Muscle of leg (tissue), 11 donors: ENCODE results near the gene C2orf49. TPM values are rescaled to one million over a fixed set of nuclear protein-coding genes. Genes with fewer than 3 reads are reported as not detected.

Experiments used
- DNase-seq: peaks from one replicate; pipeline ENCODE4 v3.0.0; 2013
- H3K27ac ChIP-seq: one replicate; pipeline ENCODE4 v1.5.1; 2013; ENCODE audit warnings: mild to moderate bottlenecking, low read length, control low read depth
- H3K27me3 ChIP-seq: one replicate; pipeline ENCODE4 v1.6.1; 2013; ENCODE audit warnings: low read length; ENCODE audit not compliant: control insufficient read depth, insufficient read depth
- H3K36me3 ChIP-seq: one replicate; pipeline ENCODE4 v1.6.1; 2013; ENCODE audit warnings: low read length; ENCODE audit not compliant: control insufficient read depth, insufficient read depth
- H3K4me1 ChIP-seq: one replicate; pipeline ENCODE4 v1.6.1; 2013; ENCODE audit warnings: low read length; ENCODE audit not compliant: control insufficient read depth, insufficient read depth
- H3K4me3 ChIP-seq: one replicate; pipeline ENCODE4 v1.5.1; 2013; ENCODE audit warnings: low read length, control low read depth
- H3K9me3 ChIP-seq: replicated peaks from 2 replicates; pipeline ENCODE4 v1.6.1; 2013; ENCODE audit warnings: low read depth, low read length; ENCODE audit not compliant: control insufficient read depth
- WGBS: methylation state at CpG from one replicate; pipeline ENCODE4 v1.1.5; 2013; ENCODE audit warnings: missing lambda C conversion rate; ENCODE audit not compliant: insufficient coverage; 5-methylcytosine and 5-hydroxymethylcytosine counted together
- polyA plus RNA-seq, 8 donors: library from polyadenylated mRNA; unstranded; fragments of 120-200 nt; gene quantifications; one replicate each; pipeline versions ENCODE4 v1.2.1 to v1.2.3, GENCODE V29; 2013; ENCODE audit warnings: inconsistent platforms in 1 of 8, low replicate concordance in 1 of 8; ENCODE audit not compliant: insufficient read length in 8 of 8, insufficient read depth in 1 of 8
- total RNA-seq: library from RNA; stranded (reverse); fragments of 120-200 nt; gene quantifications from one replicate; pipeline ENCODE4 v1.2.4, GENCODE V29; 2013

Gene C2orf49
- total and polyA plus RNA-seq, 9 donors: 11.9 to 19.0 (median 14.9) TPM

DNA sequence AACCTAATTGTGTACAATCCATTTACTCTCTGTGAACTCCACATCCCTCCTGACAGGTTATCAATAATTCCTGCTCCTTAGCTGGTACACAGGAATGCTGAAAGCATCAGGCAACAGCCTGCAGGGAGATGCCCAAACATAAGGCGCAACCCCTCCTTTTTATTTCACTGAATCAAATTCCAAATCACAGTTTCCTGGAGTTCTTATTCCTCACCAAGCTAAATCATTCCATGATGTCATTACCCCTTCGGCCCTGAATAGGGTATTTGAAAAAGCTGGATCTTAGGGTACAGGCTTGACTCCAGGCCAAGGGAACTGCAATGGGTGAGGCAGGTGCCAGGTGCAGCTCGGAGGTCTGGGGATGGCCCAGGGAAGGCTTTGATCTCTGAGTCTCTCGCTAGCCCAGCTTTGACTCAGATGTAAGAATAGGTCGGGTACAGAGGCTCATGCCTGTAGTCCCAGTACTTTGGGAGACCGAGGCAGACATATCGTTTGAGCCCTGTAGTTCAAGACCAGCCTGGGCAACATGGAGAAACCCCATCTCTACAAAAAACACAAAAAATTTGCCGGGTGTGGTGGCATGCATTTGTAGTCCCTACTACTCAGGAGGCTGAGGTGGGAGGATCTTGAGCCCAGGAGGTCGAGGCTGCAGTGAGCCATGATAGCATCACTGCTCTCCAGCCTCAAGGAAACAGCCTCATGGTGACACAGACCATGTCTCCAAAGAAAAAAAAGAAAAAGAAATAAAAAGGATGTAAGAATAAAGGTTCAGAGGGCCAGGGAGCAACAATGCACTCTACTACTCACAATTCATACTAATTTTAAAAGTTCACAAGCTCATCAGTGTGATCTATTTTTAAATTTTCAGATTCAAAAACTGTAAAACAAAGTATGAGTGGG lies 54.7 kb downstream of the C2orf49 start:
- no peaks in the 10 kb centered on the region for H3K9me3 ChIP-seq
- WGBS: 86% methylated on average over 4 of the region's 9 CpGs
- H3K36me3 ChIP-seq: peaks cover 4% of the 10 kb centered on the region
- no peaks in the 10 kb centered on the region for H3K27me3 ChIP-seq
- H3K27ac ChIP-seq: no peak overlapping the region
- DNase-seq: no peak
- no peak overlapping the region for H3K4me3 ChIP-seq
- H3K4me1 ChIP-seq: peaks cover 27% of the 10 kb centered on the region

DNA sequence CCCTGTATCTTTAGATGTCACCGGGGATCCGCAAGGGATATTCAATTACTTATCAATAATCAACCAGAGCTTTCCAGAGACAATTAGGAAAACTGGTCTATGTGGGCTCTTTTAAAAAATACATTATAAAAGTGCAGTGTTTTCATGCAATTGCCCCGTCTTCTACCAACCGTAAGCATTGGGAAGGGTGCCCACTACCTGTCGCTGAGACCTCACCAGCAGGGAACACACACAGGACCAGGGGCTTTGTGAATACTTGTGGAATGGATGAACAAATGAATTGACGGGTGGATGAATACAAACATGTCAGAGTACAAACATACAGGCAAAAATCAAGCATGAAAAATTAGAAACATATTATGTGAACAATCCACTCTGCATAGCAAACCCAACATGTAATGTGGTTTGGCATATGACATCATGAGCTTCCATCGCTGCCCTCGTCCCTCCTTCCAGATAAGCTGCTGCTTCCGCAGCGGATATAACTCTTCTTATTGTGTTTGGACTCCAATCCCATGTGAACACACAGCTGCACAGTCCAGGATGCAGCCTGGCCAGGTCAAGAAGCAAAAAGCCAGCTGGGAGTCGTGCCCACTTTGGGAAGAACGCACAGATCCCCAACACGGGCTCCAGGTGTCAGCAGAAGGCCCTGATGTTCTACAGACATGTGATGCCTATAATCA lies 56.2 kb downstream of the C2orf49 start:
- H3K27ac ChIP-seq: no peak overlapping the region
- 56% methylated on average over 5 of the region's 13 CpGs for whole genome bisulfite sequencing

DNA sequence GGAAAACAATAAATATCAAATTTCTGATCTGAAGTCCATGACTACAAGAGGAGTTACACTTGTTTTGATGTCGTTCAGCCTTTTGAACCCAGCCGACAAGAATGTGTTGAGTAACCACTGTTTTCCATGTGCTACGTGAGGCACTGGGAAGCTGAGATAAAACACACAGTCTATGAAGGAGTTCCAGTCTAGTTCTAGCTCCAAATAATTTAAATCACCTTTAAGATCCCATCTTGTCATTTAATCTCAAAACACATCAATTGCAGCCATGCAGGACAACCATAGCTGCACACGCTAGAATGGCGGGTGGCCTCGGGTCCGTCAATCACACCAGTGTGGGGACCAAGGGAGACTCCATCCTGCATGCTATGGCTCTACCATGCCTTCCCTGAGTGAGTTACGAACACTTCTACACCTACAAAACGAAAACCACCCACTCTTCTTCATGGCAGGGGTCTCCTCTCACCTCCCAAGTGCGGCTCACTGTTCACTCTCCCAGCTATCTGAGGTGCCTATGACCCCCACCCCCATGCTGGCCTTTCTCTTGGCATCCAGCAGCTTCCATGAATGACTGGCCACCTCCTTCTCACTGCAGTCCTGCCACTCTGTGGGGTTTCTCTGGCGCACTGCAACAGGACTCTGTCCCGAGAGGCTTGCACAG lies 57.7 kb downstream of the C2orf49 start:
- H3K27me3 ChIP-seq: peaks cover 8% of the 10 kb centered on the region
- no peaks in the 10 kb centered on the region for H3K9me3 ChIP-seq
- WGBS: 87% methylated on average over 6 of the region's 12 CpGs
- no peak overlapping the region for H3K27ac ChIP-seq
- H3K4me3 ChIP-seq: no peak overlapping the region
- peaks cover 22% of the 10 kb centered on the region for H3K4me1 ChIP-seq
- no peak for DNase-seq
- H3K36me3 ChIP-seq: peaks cover 4% of the 10 kb centered on the region

More for the DNA sequence above, 56.2 kb downstream of the C2orf49 start:
- Histone ChIP-seq H3K27me3 (no peaks in the 10 kb centered on the region), H3K36me3 (peaks cover 4% of the 10 kb centered on the region), H3K9me3 (no peaks in the 10 kb centered on the region), H3K4me3 (no peak overlapping the region), H3K4me1 (peaks cover 24% of the 10 kb centered on the region)
- DNase-seq: peak; percentile 67

DNA sequence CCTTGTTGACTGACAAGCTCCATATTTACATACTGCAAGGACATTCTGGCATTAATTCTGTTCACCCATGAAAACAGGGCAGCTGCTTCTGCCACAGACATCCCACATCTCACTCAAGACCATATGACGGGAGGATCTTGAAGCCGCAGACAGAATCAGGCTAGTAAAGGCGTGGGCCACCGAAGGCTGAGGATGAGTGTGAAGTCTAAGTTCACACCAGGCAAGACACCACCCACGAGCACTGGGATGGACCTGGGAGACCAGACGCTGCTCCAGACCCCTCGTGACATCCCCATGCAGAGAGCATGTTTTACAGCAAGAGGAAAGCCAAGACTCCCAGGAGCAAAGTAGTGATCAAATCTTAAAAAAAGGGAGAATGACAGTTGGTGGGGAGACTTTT lies 58.4 kb downstream of the C2orf49 start:
- 89% methylated on average over 5 of the region's 7 CpGs for WGBS
- Histone ChIP-seq H3K9me3 (no peaks in the 10 kb centered on the region), H3K36me3 (peaks cover 4% of the 10 kb centered on the region), H3K4me1 (peaks cover 22% of the 10 kb centered on the region), H3K4me3 (no peak overlapping the region), H3K27ac (no peak overlapping the region), H3K27me3 (peaks cover 8% of the 10 kb centered on the region)
- no peak for DNase-seq

DNA sequence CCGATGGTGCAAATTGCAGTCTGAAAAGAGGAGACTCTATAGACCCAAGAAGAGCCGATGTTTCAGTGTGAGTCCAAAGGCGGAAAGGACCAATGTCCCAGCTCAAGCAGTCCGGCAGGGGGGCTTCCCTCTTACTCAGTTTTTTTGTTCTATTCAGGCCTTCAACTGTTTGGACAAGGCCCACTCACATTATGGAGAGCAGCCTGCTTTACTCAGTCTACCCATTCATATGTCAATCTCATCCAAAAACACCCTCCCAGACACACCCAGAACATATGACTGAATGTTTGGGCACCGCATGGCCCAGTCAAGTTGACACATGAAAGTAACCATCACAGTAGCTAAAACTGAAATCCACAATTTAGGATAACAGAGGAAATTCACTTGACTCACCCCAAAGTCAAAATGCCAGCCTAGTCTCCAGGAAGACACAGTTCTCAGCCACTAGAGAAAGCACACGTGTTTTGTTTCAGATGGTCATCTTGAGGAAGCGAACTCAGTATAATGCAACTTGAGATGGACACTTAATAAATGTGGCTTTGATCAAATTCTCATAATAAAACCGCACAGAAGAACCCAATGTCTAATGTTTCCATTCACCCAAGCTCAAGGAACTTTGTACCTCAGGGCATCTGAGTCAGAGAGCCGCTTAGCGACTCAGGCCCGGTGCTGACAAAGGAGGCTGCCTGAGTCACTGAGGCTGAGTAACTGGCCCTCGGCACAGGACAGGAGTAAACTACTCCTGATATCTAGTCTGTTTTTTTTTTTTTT lies 59.1 kb downstream of the C2orf49 start:
- Histone ChIP-seq H3K4me3 (no peak overlapping the region), H3K9me3 (no peaks in the 10 kb centered on the region), H3K27me3 (peaks cover 8% of the 10 kb centered on the region), H3K27ac (no peak overlapping the region), H3K4me1 (peaks cover 22% of the 10 kb centered on the region), H3K36me3 (peaks cover 4% of the 10 kb centered on the region)
- 98% methylated on average over 6 of the region's 12 CpGs for WGBS
- no peak for DNase-seq

DNA sequence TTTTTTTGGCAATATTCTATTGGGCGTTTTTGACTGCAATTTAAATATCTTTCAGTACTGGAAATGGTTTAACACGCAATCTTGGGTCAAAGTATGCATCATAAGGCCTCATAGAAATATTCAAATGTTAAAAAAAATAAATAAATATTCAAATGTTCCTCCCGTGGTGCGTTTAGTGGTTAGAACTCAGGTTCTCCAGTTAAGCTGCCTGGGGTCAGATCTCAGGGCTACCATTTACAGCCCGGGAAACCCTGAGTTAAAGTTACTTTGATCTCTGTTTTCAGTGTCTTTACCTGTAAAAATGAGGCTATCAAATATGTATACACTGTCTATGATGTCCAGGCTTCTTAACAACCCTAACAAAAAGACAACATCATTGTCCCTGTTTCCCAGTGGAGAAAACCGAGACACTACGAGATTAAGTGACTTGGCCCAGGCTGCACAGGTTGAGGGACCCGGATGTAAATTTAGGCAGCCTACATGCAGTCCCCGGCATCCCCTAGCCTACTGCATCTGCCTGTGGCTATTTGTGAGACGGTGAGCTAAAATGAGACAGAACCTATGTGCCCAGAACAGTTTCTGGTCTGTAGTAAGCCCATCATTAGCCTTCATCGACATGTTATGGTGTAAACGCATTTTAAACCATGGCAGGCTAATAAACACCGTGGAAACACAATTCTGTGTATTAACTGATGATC lies 59.8 kb downstream of the C2orf49 start:
- no peak overlapping the region for H3K27ac ChIP-seq
- DNase-seq: no peak
- peaks cover 22% of the 10 kb centered on the region for H3K4me1 ChIP-seq
- WGBS: 78% methylated on average over 4 of the region's 13 CpGs
- H3K36me3 ChIP-seq: peaks cover 4% of the 10 kb centered on the region
- no peaks in the 10 kb centered on the region for H3K9me3 ChIP-seq
- H3K4me3 ChIP-seq: peak overlapping the region; percentile 78
- H3K27me3 ChIP-seq: peaks cover 8% of the 10 kb centered on the region

DNA sequence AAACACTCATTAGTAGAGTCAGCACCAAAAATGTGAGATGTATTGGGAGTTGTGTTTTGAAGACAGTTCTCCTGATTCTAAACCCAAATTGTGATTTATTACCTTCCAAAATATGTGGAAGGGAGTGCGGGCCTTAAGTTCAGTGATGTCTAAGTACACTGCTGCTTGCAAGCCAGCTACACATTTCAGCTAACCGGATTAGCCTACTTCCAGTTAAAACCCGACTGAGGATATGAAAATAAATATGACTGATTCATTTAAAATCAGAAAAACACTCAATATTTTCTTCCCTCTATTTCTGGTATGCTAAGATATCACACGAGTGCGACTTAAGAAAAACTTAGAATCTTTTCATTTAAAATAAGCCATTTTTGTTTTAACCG lies 60.6 kb downstream of the C2orf49 start:
- no peaks in the 10 kb centered on the region for H3K9me3 ChIP-seq
- WGBS: no CpG with 5 or more reads among the region's 6 CpGs
- peak overlapping the region; percentile 78 for H3K4me3 ChIP-seq
- H3K4me1 ChIP-seq: peaks cover 22% of the 10 kb centered on the region
- DNase-seq: no peak
- peaks cover 8% of the 10 kb centered on the region for H3K27me3 ChIP-seq
- H3K27ac ChIP-seq: peak overlapping the region; percentile 79
- H3K36me3 ChIP-seq: peaks cover 4% of the 10 kb centered on the region

DNA sequence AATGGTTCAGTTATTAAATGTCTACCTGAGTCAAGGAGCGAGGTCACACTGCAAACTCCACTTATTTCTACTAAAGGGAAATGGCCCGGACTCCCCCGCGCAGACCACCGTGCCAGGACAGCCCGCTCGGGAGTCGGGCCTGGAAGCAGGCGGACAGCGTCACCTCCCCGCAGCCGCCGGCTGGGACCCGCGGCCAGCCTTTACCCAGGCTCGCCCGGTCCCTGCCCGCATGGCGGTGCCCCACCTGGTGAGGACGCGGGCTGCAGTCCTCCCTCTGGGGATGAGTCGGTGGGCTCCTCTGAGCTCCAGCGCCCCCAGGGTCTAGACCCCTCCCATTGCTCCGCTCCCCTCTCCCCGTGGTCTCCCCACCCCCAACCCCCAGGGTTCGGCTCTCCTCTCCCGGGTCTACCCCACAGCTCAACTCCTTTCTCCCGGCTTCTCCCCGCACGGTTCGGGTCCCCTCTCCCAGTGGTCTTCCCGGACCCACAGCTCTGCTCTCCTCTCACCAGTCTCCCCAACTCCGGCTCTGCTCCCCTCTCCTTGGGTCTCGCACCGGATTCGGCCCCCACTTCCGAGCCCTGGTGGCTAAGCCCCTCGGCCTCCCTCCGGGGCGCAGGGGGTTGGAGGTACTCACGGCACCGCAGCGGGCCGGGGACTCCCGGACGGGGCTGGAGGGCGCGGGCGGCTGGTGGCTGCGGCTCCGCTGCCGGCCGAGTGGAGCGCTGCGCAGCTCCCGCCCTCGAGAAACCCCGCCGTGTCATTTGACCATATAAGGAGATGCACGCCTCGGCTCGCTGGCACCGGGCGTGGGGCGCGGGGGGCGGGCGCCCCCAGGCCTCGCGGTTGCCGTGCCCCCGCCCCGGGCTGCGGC lies 61.2 kb downstream of the C2orf49 start, which contains the start of gene FHL2:
Gene FHL2 (minus strand): TSS at position 716 of the 871 bp plus-strand sequence. CDS start 12,535 bp downstream, outside the sequence.
- peaks cover 8% of the 10 kb centered on the region for H3K27me3 ChIP-seq
- H3K4me3 ChIP-seq: peak within 1 kb of the TSS; percentile 78
- peak within 1 kb of the TSS; percentile 79 for H3K27ac ChIP-seq
- peak; percentile 87 for DNase-seq
- H3K4me1 ChIP-seq: peaks cover 16% of the 10 kb centered on the region
- H3K9me3 ChIP-seq: no peaks in the 10 kb centered on the region
- under 1% methylated on average over 74 of the region's 74 CpGs for WGBS
- peaks cover 4% of the 10 kb centered on the region for H3K36me3 ChIP-seq
